Epithelial cell of alveolus of lung (primary cell): ENCODE measurements around the gene ADAMTS13. TPM values are rescaled to one million over a fixed set of nuclear protein-coding genes. Genes with fewer than 3 reads are reported as not detected.

ENCODE experiments used
- total RNA-seq: library from RNA; depleted of rRNA; stranded (reverse); fragments of >200 nt; gene quantifications from 2 replicates; pipeline ENCODE4 v1.2.1, GENCODE V29; 2015

ADAMTS13 gene
- 0.39 and 4.0 TPM in 2 replicates for total RNA-seq

DNA sequence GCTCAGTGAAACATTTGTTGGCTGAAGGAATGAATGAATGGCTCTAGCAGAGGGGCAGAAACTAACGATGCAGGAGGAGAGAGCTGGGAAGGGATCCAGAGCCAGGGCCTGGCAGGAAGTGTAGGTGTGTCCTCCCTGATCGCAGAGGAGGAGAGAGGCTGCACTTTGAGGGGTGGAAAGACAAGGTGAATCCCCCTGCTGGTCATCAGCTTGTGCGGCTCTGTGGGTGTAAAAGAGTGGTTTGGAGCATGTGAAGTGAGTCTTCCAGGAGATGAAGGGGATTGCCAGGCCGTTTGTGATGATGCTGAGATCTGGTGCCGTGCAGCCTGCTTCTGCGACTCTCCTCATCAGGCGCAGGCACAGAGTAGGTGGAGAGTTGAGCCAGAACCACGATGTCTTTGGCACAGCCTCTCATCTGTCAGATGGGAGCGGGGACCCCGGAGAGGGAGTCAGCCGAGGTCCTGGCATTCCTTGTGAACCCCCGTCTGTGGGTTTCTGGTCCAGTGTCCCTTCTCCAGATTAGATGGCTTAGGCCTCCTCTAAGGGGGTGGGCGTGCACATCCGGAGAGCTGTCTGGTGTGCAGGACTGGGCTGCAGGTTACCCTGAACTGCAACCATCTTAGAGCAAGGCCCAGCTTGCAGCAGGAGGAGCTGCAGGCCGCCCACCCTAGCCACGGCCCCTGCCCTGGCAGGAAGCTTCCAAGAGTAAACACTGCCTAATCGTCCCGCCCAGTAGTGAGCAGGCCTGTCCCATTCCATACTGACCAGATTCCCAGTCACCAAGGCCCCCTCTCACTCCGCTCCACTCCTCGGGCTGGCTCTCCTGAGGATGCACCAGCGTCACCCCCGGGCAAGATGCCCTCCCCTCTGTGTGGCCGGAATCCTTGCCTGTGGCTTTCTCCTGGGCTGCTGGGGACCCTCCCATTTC lies at the start of gene ADAMTS13:
ADAMTS13 (plus strand) TSS at position 753 of the 928 bp plus-strand sequence; CDS start at position 830, 77 bp downstream.

DNA sequence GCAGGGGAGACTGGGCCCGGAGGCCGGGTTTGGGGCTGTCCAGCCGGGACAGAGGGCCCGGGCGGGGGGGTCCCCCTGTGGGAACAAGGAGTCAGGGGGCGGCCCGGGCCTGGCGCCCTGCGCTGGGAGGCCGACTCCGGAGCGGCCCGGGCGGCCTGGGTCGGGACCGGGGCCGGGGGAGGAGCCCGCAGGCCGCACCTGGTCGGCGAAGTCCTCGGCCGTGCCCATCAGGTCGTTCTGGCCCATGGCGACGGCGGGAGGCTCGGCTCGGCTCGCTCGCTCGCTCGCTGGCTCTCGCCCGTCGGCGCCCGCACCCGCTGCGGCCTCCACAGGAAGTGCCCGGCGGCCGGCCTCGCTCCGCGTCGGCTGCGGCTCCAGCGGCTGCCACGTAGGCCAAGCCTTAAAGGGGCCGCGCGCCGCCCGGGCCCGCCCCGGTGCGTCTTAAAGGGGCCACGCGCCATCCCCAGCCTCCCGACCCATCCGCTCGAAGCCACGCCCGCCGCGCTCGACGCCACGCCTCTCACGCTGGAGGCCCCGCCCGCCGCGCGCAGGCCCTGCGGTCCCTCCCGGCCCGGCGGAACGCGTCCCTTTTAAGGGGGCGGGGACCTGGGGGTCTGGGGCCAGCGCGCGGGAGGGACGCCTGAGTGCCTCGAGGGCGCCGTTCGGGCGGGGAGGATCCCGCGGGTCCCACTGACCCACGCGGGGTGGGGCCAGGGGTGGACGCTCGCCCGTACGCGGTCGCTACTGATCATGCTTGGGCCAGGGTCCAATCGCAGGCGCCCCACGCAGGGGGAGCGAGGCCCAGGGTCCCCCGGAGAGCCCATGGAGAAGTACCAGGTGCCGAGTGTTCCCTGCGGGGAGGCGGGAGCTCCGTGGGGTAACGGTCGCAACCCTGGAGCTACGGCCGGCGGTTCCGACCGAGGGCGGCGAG lies 46.2 kb upstream of the ADAMTS13 start, which contains the start of the genes STKLD1 and SURF4:
STKLD1 (plus strand) TSS at position 643 of the 931 bp plus-strand sequence; CDS start at position 751, 108 bp downstream.
SURF4 (minus strand) TSS at position 337 of the 931 bp plus-strand sequence; CDS start at position 246, 91 bp downstream.

DNA sequence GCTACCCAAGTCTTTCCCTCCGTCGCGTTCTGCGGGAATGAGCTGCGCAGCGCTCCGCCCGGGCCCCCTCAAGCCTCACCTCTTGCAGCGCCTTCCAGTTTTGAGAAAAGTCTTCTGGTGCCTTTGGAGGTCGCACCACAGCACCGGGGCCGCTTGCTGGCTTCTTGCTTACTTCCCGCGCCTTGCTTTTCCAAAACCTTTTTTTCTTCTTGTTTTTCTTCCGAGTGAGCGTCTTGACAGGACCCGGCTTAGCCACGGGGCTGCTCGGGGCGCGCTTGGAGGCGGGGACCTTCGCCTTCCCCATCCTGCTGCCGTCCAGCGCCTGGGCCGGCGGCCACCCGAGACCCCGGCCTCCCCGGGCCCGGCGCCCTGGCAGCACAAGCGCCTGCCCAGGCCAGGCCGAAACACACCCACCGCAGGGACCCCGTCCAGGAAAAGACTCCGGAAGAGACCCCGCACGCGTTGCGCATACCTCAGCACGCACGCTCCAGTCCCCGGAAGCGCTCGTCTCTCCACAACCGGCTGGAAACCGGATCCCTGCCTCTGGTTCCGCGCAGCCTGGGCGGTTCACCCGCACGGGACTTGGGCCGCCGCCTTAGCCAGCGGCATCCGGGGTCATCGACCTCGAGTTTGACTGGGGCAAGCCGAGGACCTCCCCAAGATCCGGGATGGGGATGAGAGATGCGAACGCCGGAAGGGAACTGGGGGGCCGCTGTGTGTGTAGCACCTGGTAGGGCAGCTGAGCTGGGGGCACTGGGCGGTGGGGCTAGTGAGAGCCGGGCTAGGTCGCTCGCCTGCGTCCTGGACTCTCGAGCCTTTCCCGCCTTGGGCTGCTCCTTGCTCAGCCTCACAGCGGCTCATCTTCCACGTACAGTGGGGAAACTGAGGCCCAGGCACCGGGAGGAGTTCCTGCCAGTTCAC lies 4.4 kb upstream of the ADAMTS13 start, which contains the start of gene REXO4:
REXO4 (minus strand) TSS at position 470 of the 921 bp plus-strand sequence; CDS start at position 304, 166 bp downstream.

DNA sequence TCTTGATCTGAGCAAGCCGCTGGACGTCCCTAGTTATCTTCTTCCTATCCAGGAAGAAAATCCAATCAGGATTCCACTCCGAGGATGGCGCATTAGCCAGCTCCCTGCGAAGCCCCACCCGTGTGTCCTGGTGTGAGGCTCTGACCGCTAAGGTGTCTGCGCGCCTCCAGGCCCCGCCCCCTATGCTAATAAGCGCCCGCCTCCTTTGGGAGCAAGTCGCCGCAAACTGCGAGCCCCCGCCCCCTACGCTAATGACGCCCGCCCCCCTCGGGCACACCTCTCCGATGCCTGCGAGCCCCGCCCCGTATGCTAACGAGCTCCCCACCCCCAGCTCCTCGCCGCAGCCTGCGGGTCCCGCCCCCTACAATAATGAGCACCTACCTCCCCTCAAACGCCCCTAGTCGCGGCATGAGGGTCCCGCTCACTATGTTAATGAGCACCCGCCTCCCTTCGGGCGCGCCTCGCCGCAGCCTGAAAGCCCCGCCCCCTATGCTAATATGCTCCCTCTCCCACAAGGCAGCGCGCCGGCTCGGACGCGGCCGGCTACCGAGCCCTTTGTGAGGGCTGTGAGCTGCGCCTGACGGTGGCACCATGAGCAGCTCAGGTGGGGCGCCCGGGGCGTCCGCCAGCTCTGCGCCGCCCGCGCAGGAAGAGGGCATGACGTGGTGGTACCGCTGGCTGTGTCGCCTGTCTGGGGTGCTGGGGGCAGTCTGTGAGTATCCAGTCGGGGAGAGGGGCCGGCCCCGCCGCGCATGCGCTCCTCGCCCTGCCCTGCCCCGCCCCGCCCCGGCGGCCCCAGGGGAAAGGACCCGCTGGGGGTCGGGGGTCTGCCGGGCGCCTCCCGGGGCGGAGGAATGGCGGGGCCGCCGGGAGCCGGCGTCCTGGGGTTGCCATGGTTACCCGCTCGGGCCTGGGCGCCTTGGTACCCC lies 37.6 kb downstream of the ADAMTS13 start, which contains the start of gene CACFD1:
CACFD1 (plus strand) TSS at position 503 of the 929 bp plus-strand sequence; CDS start at position 592, 89 bp downstream.

DNA sequence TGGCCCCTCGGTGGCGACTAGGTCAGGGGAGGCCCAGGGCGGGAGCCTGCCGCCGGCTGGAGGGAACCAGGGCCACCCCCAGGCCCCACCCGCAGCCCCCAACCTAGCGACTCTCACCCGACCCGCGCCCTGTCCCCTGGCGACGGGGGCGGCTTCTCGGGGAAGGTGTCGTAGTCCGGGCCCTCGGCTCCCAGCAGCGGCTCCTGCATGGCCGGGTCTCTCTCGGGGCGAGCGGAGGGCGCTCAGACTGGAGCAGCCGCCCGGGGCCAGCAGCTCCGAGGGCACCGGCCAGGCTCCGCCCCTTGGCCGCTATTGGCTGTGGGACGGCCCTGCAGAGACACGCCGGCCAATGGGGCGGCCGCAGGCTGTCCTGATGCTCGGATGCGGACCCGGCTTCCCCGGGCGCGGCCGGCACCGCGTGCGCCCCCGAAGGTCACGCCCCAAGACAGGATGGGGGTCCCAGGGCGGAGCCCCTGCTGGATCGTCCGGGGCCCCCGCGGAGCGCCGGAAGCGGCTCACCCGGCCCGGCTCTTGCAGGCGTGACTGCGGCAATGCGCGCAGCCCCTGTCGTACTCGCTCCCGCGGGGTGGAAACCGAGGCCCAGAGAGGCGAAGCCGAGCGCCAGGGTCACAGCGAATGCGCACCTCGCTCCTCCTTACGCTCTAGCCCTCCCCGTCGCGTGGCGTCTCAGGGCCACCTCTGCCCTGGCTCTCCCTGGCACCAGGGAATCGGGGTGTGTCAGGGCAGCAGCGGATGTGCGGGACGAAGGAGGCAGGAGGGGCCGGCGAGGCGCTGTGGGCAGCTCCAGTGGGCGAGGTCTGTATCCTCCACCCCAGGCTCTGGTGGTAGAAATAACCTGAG lies 56.9 kb downstream of the ADAMTS13 start, which contains the start of gene SLC2A6:
SLC2A6 (minus strand) TSS at position 249 of the 861 bp plus-strand sequence; CDS start at position 209, 40 bp downstream.

Other genes starting within 250 kb of the ADAMTS13 start
- not detected in 2 replicates for gene OBP2B, start 213.1 kb upstream of the ADAMTS13 start, total RNA-seq
- gene ABO, start 147.2 kb upstream of the ADAMTS13 start, total RNA-seq: not detected in 2 replicates
- gene SURF6, start 86.2 kb upstream of the ADAMTS13 start, total RNA-seq: 12.8 and 18.4 TPM in 2 replicates
- gene MED22, start 74.2 kb upstream of the ADAMTS13 start, total RNA-seq: 19.3 and 20.9 TPM in 2 replicates
- gene RPL7A, start 74.1 kb upstream of the ADAMTS13 start, total RNA-seq: 3,220 and 5,278 TPM in 2 replicates
- 37.9 TPM in 2 replicates for gene SURF1, start 65.9 kb upstream of the ADAMTS13 start, total RNA-seq
- 10.0 and 14.5 TPM in 2 replicates for gene SURF2, start 65.8 kb upstream of the ADAMTS13 start, total RNA-seq
- 295 and 445 TPM in 2 replicates for gene SURF4, start 46.3 kb upstream of the ADAMTS13 start, total RNA-seq
- 0.13 and 1.4 TPM in 2 replicates for gene STKLD1, start 46.0 kb upstream of the ADAMTS13 start, total RNA-seq
- 14.7 and 18.2 TPM in 2 replicates for gene REXO4, start 4.4 kb upstream of the ADAMTS13 start, total RNA-seq
- 5.8 and 9.4 TPM in 2 replicates for gene CACFD1, start 37.6 kb downstream of the ADAMTS13 start, total RNA-seq
- gene SLC2A6, start 56.7 kb downstream of the ADAMTS13 start, total RNA-seq: 3.5 and 28.6 TPM in 2 replicates
- 1.0 TPM in 1 of 2 replicates, not detected in the other for gene MYMK, start 102.6 kb downstream of the ADAMTS13 start, total RNA-seq
- gene ADAMTSL2, start 112.3 kb downstream of the ADAMTS13 start, total RNA-seq: 0.26 and 2.4 TPM in 2 replicates
- gene FAM163B, start 187.0 kb downstream of the ADAMTS13 start, total RNA-seq: 2.2 TPM in 1 of 2 replicates, not detected in the other
- not detected in 2 replicates for gene DBH, start 214.0 kb downstream of the ADAMTS13 start, total RNA-seq